NCI-H1048 (cell line): ENCODE measurements around the gene COL16A1.

Experiments used
- DNase-seq: peaks from one replicate; lab custom pipeline; 2025; lab: John Stamatoyannopoulos, UW

Gene COL16A1

GRCh38 chr1:31624731-31625514 lies 78.9 kb downstream of the COL16A1 start:
- DNase-seq = no peak

GRCh38 chr1:31624309-31624708 lies 79.5 kb downstream of the COL16A1 start:
- no peak for DNase-seq

- no peak for DNase-seq
Measured at GRCh38 chr1:31623365-31623764, 80.5 kb downstream of the COL16A1 start.

- DNase-seq = no peak
Measured at GRCh38 chr1:31621847-31622730, 81.7 kb downstream of the COL16A1 start.

GRCh38 chr1:31621498-31621820 lies 82.4 kb downstream of the COL16A1 start:
- DNase-seq = no peak

GRCh38 chr1:31620631-31621497 lies 83.0 kb downstream of the COL16A1 start:
- no peak for DNase-seq

GRCh38 chr1:31618916-31619846 lies 84.6 kb downstream of the COL16A1 start:
- DNase-seq = no peak

GRCh38 chr1:31617916-31618746 lies 85.7 kb downstream of the COL16A1 start:
- DNase-seq = no peak

GRCh38 chr1:31617218-31617915 lies 86.5 kb downstream of the COL16A1 start, which contains the start of gene HCRTR1:
TSS of gene HCRTR1 (plus strand) at chr1:31617689. CDS start at chr1:31619193, 1,504 bp downstream.
- DNase-seq = no peak

- no peak for DNase-seq
Measured at GRCh38 chr1:31615939-31616338, 87.9 kb downstream of the COL16A1 start.

GRCh38 chr1:31615414-31615813 lies 88.4 kb downstream of the COL16A1 start:
- no peak for DNase-seq

- no peak for DNase-seq
Measured at GRCh38 chr1:31614414-31615005, 89.3 kb downstream of the COL16A1 start.

- DNase-seq = no peak
Measured at GRCh38 chr1:31609514-31610118, 94.2 kb downstream of the COL16A1 start.

- no peak for DNase-seq
Measured at GRCh38 chr1:31607360-31607759, 96.5 kb downstream of the COL16A1 start.

- DNase-seq = no peak
Measured at GRCh38 chr1:31605908-31606427, 97.8 kb downstream of the COL16A1 start.
